H1 (cell line): ENCODE measurements around the gene SPEM3. TPM values are rescaled to one million over a fixed set of nuclear protein-coding genes. Genes with fewer than 3 reads are reported as not detected.
A peak's percentile ranks its signal among the peaks of the same experiment; 100 is the strongest.

Experiments
- ASH2L ChIP-seq: fragments of 200-600, 300-600 bp; sonication (generic); IDR thresholded peaks from one replicate; pipeline ENCODE4 v1.7.1; 2017; ENCODE audit warnings: low read length
- ATF2 ChIP-seq: IDR thresholded peaks from 2 replicates; pipeline ENCODE4 v1.6.1; 2012; ENCODE audit warnings: low read length, inconsistent platforms
- BRCA1 ChIP-seq: IDR thresholded peaks from 2 replicates; pipeline ENCODE4 v1.6.1; 2012; ENCODE audit warnings: low read depth, low read length, improper control_type of control experiment
- CEBPB ChIP-seq: IDR thresholded peaks from 2 replicates; pipeline ENCODE4 v1.6.1; 2012; ENCODE audit warnings: low read depth, low read length
- CHD1 ChIP-seq: IDR thresholded peaks from 2 replicates; pipeline ENCODE4 v1.6.1; 2012; ENCODE audit warnings: low read depth, low read length, improper control_type of control experiment
- CHD2 ChIP-seq: IDR thresholded peaks from 2 replicates; pipeline ENCODE4 v1.6.1; 2012; ENCODE audit warnings: low read length, improper control_type of control experiment
- EGR1 ChIP-seq: IDR thresholded peaks from 2 replicates; pipeline ENCODE4 v1.6.1; 2011; ENCODE audit warnings: low read depth, low read length, borderline replicate concordance
- FOSL1 ChIP-seq: IDR thresholded peaks from 2 replicates; pipeline ENCODE4 v1.6.1; 2011; ENCODE audit warnings: mild to moderate bottlenecking, low read depth, low read length, moderate library complexity; ENCODE audit not compliant: insufficient read depth
- KDM1A ChIP-seq: fragments of 200-600, 300-600 bp; sonication (generic); IDR thresholded peaks from 2 replicates; pipeline ENCODE4 v1.7.1; 2016; ENCODE audit warnings: mild to moderate bottlenecking, low read length, borderline replicate concordance
- KDM4A ChIP-seq: IDR thresholded peaks from one replicate; pipeline ENCODE4 v1.7.1; 2012; ENCODE audit warnings: low read depth, mild to moderate bottlenecking, moderate library complexity, low read length, inconsistent platforms; ENCODE audit not compliant: severe bottlenecking
- KDM5A ChIP-seq: fragments of 200-600 bp; IDR thresholded peaks from 2 replicates; pipeline ENCODE4 v1.7.1; 2012; ENCODE audit warnings: mild to moderate bottlenecking, low read length, inconsistent platforms, mixed read lengths
- NANOG ChIP-seq: IDR thresholded peaks from 2 replicates; pipeline ENCODE4 v1.6.1; 2011; ENCODE audit warnings: low read length, low read depth, mild to moderate bottlenecking, inconsistent platforms; ENCODE audit not compliant: insufficient read depth, poor library complexity, severe bottlenecking
- NRF1 ChIP-seq: IDR thresholded peaks from 2 replicates; pipeline ENCODE4 v1.6.1; 2011; ENCODE audit warnings: mild to moderate bottlenecking, low read depth, low read length, improper control_type of control experiment
- POLR2AphosphoS5 ChIP-seq: IDR thresholded peaks from 2 replicates; pipeline ENCODE4 v1.6.1; 2011; ENCODE audit warnings: low read depth, low read length
- RBBP5 ChIP-seq: IDR thresholded peaks from 2 replicates; pipeline ENCODE4 v1.7.1; 2012; ENCODE audit warnings: low read depth, mild to moderate bottlenecking, inconsistent platforms, low read length, moderate library complexity, borderline replicate concordance
- RXRA ChIP-seq: IDR thresholded peaks from 2 replicates; pipeline ENCODE4 v1.6.1; 2011; ENCODE audit warnings: low read depth, mild to moderate bottlenecking, low read length, moderate library complexity; ENCODE audit not compliant: insufficient read depth
- SP1 ChIP-seq: IDR thresholded peaks from 2 replicates; pipeline ENCODE4 v1.6.1; 2011; ENCODE audit warnings: low read depth, low read length
- SP4 ChIP-seq: IDR thresholded peaks from 2 replicates; pipeline ENCODE4 v1.6.1; 2012; ENCODE audit warnings: low read length, inconsistent platforms
- TCF12 ChIP-seq: IDR thresholded peaks from 2 replicates; pipeline ENCODE4 v1.6.1; 2011; ENCODE audit warnings: low read depth, mild to moderate bottlenecking, low read length
- TEAD4 ChIP-seq: IDR thresholded peaks from 2 replicates; pipeline ENCODE4 v1.6.1; 2012; ENCODE audit warnings: low read depth, low read length, inconsistent platforms, mixed read lengths
- USF2 ChIP-seq: IDR thresholded peaks from 2 replicates; pipeline ENCODE4 v1.6.1; 2011; ENCODE audit warnings: low read length, improper control_type of control experiment
- YY1 ChIP-seq: IDR thresholded peaks from 2 replicates; pipeline ENCODE4 v1.6.1; 2011; ENCODE audit warnings: low read depth, mild to moderate bottlenecking, low read length
- polyA plus RNA-seq, 7 experiments: library from polyadenylated mRNA; depleted of rRNA in 3 of 7; stranded (reverse) in 5 of 7; unstranded in 2 of 7; fragments of >200 nt in 5 of 7; fragments of 200-250 nt in 2 of 7; gene quantifications; 1 replicate in 5 of 7; 2 replicates in 1 of 7; 4 replicates in 1 of 7; pipeline versions ENCODE4 v1.2.1 to v1.2.3, GENCODE V29; 2011 to 2013; ENCODE audit warnings: missing spikeins in 2 of 7, mixed read lengths in 2 of 7
- total RNA-seq: library from RNA; stranded (reverse); fragmentation: NEBNext Ultra II Directional; extraction: Animal tissue kit (Norgen Biotek cat#: 25700); gene quantifications from 2 replicates; pipeline ENCODE4 v1.2.1, GENCODE V29; 2021

The SPEM3 gene
- total and polyA plus RNA-seq, 2 of the 8 experiments (the other 6 are each of a cell fraction or from before 2014, with no cell fraction given): 0.02 TPM; not detected in 1

GRCh38 chr17:7403977-7404736 lies 24.5 kb upstream of the SPEM3 start, which contains the start of gene TMEM256 (continued):
- no peak for TF ChIP-seq KDM1A
- TF ChIP-seq BRCA1: peak; percentile 64
- TF ChIP-seq EGR1: no peak
- no peak for TF ChIP-seq USF2
- TF ChIP-seq KDM4A: no peak
- peak; percentile 85 for TF ChIP-seq YY1
- no peak for TF ChIP-seq NANOG
- TF ChIP-seq ASH2L: peak; percentile 3
- TF ChIP-seq ATF2: no peak
- peak; percentile 73 for TF ChIP-seq KDM5A
- no peak for TF ChIP-seq TCF12
- no peak for TF ChIP-seq NRF1
- no peak for TF ChIP-seq RXRA
- TF ChIP-seq CHD1: no peak
- TF ChIP-seq FOSL1: no peak
- no peak for TF ChIP-seq CEBPB
- peak; percentile 94 for TF ChIP-seq SP1
- peak; percentile 74 for TF ChIP-seq POLR2AphosphoS5
- no peak for TF ChIP-seq TEAD4
- peak; percentile 78; the same call in 1 of the 2 replicates for TF ChIP-seq SP4
- TF ChIP-seq RBBP5: no peak
- TF ChIP-seq CHD2: peak; percentile 84
